HCT116 (cell line): Measurements from ENCODE around the gene HIGD2A. TPM values are rescaled to one million over a fixed set of nuclear protein-coding genes. Genes with fewer than 3 reads are reported as not detected.

Experiments used
- ATAC-seq: fragments of 200-7000 bp; cut with Tn5 transposase; 2 replicates; pipeline ENCODE4 v1.9.1; 2020; ENCODE audit warnings: mild to moderate bottlenecking, moderate library complexity
- BruUV-seq: library from RNA; stranded (reverse); fragments of 400-500 nt; replicated peaks from 2 replicates; lab custom pipeline; 2021; lab: Mats Ljungman, UMichigan
- CTCF ChIA-PET: fragments of 300-600 bp; sonication (Branson Sonifier 250); formaldehyde crosslinking; loops from one replicate; lab custom pipeline; 2021; ENCODE audit warnings: antibody characterized with exemption; lab: Charles Lee
- POLR2A ChIA-PET: fragments of 300-600, 350-600 bp; sonication (Branson Sonifier 250); formaldehyde crosslinking; loops from one replicate; lab custom pipeline; 2021; ENCODE audit warnings: antibody characterized with exemption; lab: Charles Lee
- RAD21 ChIA-PET, 2 experiments: fragments of 300-600 bp; sonication (Branson Sonifier 250); formaldehyde crosslinking; loops; one replicate each; lab custom pipeline; 2023; ENCODE audit warnings: low total read pairs in 2 of 2; ENCODE audit not compliant: uncharacterized antibody in 2 of 2, unreplicated experiment in 2 of 2, low non-redundant PET in 1 of 2; lab: Charles Lee
- DNase-seq: peaks from one replicate; pipeline ENCODE4 v3.0.0-alpha.2; 2010; ENCODE audit warnings: low read depth, low spot score
- H2AFZ ChIP-seq: fragments of 200-600 bp; shearing (Covaris generic), sonication (generic); 2 replicates; pipeline ENCODE4 v1.6.1; 2017; ENCODE audit warnings: low read depth, mixed run types, mixed read lengths, antibody characterized with exemption, low read length; ENCODE audit not compliant: poor library complexity, severe bottlenecking
- H3K27ac ChIP-seq: 2 replicates; pipeline ENCODE4 v1.5.1; 2012; ENCODE audit warnings: low read depth, low read length
- H3K27me3 ChIP-seq: fragments of 200-600 bp; sonication (generic); 2 replicates; pipeline ENCODE4 v1.6.1; 2016; ENCODE audit warnings: mixed run types, low read length, mixed read lengths; ENCODE audit not compliant: insufficient read depth
- H3K36me3 ChIP-seq, 2 experiments: fragments of 200-500 bp in 1 of 2; fragments of 200-600 bp in 1 of 2; sonication (Bioruptor generic) in 1 of 2; sonication (generic) in 1 of 2; 2 replicates each; pipeline versions ENCODE4 v1.5.1 to v1.6.1; 2014 to 2016; ENCODE audit warnings: low read length in 2 of 2, inconsistent platforms in 1 of 2, mixed read lengths in 1 of 2, mixed run types in 1 of 2; ENCODE audit not compliant: insufficient read depth in 2 of 2, control insufficient read depth in 1 of 2
- H3K4me1 ChIP-seq, 2 experiments: fragments of 200-600 bp in 1 of 2; sonication (generic) in 1 of 2; 2 replicates each; pipeline versions ENCODE4 v1.5.1 to v1.6.1; 2012 to 2017; ENCODE audit warnings: low read length in 2 of 2, inconsistent platforms in 1 of 2, mild to moderate bottlenecking in 1 of 2, mixed read lengths in 1 of 2, mixed run types in 1 of 2, moderate library complexity in 1 of 2; ENCODE audit not compliant: insufficient read depth in 2 of 2, control insufficient read depth in 1 of 2
- H3K4me2 ChIP-seq: fragments of 200-600 bp; sonication (generic); 2 replicates; pipeline ENCODE4 v1.6.1; 2017; ENCODE audit warnings: mixed run types, low read length, mixed read lengths
- H3K4me3 ChIP-seq, 2 experiments: fragments of 200-600 bp in 1 of 2; sonication (generic) in 1 of 2; replicated peaks in 1 of 2; 2 replicates each; pipeline ENCODE4 v1.5.1; 2011 to 2016; ENCODE audit warnings: low read length in 2 of 2, control low read depth in 1 of 2, low read depth in 1 of 2, mild to moderate bottlenecking in 1 of 2, mixed read lengths in 1 of 2, mixed run types in 1 of 2
- H3K79me2 ChIP-seq: fragments of 200-600 bp; sonication (generic); 2 replicates; pipeline ENCODE4 v1.6.1; 2017; ENCODE audit warnings: mild to moderate bottlenecking, mixed run types, low read length, moderate library complexity, mixed read lengths; ENCODE audit not compliant: insufficient read depth
- H3K9ac ChIP-seq: fragments of 200-600 bp; sonication (generic); 2 replicates; pipeline ENCODE4 v1.6.1; 2016; ENCODE audit warnings: low read length, mixed read lengths
- H3K9me2 ChIP-seq: fragments of 200-600 bp; sonication (generic), shearing (Covaris generic); 2 replicates; pipeline ENCODE4 v1.6.1; 2017; ENCODE audit warnings: mixed run types, mild to moderate bottlenecking, moderate library complexity; ENCODE audit not compliant: insufficient read depth
- H3K9me3 ChIP-seq, 2 experiments: fragments of 200-500 bp in 1 of 2; fragments of 200-600 bp in 1 of 2; sonication (Bioruptor generic) in 1 of 2; sonication (generic) in 1 of 2; 2 replicates each; pipeline ENCODE4 v1.6.1; 2014 to 2017; ENCODE audit warnings: low read length in 2 of 2, mixed read lengths in 2 of 2, inconsistent platforms in 1 of 2, low read depth in 1 of 2, mild to moderate bottlenecking in 1 of 2, mixed run types in 1 of 2, moderate library complexity in 1 of 2; ENCODE audit not compliant: control insufficient read depth in 1 of 2, insufficient read depth in 1 of 2
- H4K20me1 ChIP-seq: fragments of 200-600 bp; sonication (generic), shearing (Covaris generic); 2 replicates; pipeline ENCODE4 v1.6.1; 2017; ENCODE audit warnings: mixed run types, mild to moderate bottlenecking, moderate library complexity; ENCODE audit not compliant: insufficient read depth
- CBX3 ChIP-seq: IDR thresholded peaks from 2 replicates; pipeline ENCODE4 v1.6.1; 2012; ENCODE audit warnings: low read depth
- EGR1 ChIP-seq: IDR thresholded peaks from 2 replicates; pipeline ENCODE4 v1.6.1; 2012; ENCODE audit warnings: low read depth
- ELF1 ChIP-seq: IDR thresholded peaks from 2 replicates; pipeline ENCODE4 v1.6.1; 2012; ENCODE audit warnings: low read depth, borderline replicate concordance
- EZH2 ChIP-seq: fragments of 200-600 bp; sonication (generic); IDR thresholded peaks from 2 replicates; pipeline ENCODE4 v1.6.1; 2017; ENCODE audit warnings: antibody characterized with exemption, mixed run types
- FOSL1 ChIP-seq: IDR thresholded peaks from 2 replicates; pipeline ENCODE4 v1.6.1; 2012; ENCODE audit warnings: low read depth
- JUND ChIP-seq: IDR thresholded peaks from 2 replicates; pipeline ENCODE4 v1.6.1; 2012
- MAX ChIP-seq: IDR thresholded peaks from 2 replicates; pipeline ENCODE4 v1.6.1; 2012
- POLR2AphosphoS5 ChIP-seq: IDR thresholded peaks from 2 replicates; pipeline ENCODE4 v1.6.1; 2011; ENCODE audit warnings: mild to moderate bottlenecking, low read depth, low read length, moderate library complexity
- RAD21 ChIP-seq: IDR thresholded peaks from 2 replicates; pipeline ENCODE4 v1.6.1; 2012; ENCODE audit warnings: low read depth, mild to moderate bottlenecking
- REST ChIP-seq: IDR thresholded peaks from 2 replicates; pipeline ENCODE4 v1.6.1; 2012; ENCODE audit warnings: low read depth
- SIN3A ChIP-seq: IDR thresholded peaks from 2 replicates; pipeline ENCODE4 v1.6.1; 2012; ENCODE audit warnings: low read depth
- SRF ChIP-seq: IDR thresholded peaks from 2 replicates; pipeline ENCODE4 v1.6.1; 2012; ENCODE audit warnings: low read depth
- TCF7L2 ChIP-seq: IDR thresholded peaks from 2 replicates; pipeline ENCODE4 v1.7.0; 2011; ENCODE audit warnings: borderline replicate concordance, inconsistent platforms; ENCODE audit not compliant: insufficient read depth, insufficient read length; ENCODE audit errors: extremely low read depth
- YY1 ChIP-seq: IDR thresholded peaks from 2 replicates; pipeline ENCODE4 v1.6.1; 2011; ENCODE audit warnings: low read length, low read depth, moderate library complexity, mild to moderate bottlenecking; ENCODE audit not compliant: insufficient replicate concordance; ENCODE audit errors: extremely low read depth
- ZFX ChIP-seq: fragments of 450-650 bp; IDR thresholded peaks from 2 replicates; pipeline ENCODE4 v1.6.1; 2017
- ZNF274 ChIP-seq: fragments of 200-500 bp; sonication (Bioruptor generic); IDR thresholded peaks from 2 replicates; pipeline ENCODE4 v1.6.1; 2014; ENCODE audit warnings: mild to moderate bottlenecking, low read depth, low read length, inconsistent platforms
- intact Hi-C: fragments of 100-400 bp; cut with micrococcal nuclease; formaldehyde crosslinking; loops from 2 replicates; pipeline ENCODE4 v1.10.0; 2022
- total RNA-seq: library from RNA; stranded (reverse); gene quantifications from one replicate; pipeline ENCODE4 v1.2.1, GENCODE V29; 2021; ENCODE audit not compliant: unreplicated experiment
- TF ChIP-seq, protein P1 (sequence below): IDR thresholded peaks from 2 replicates; pipeline ENCODE4 v1.6.1; 2011; ENCODE audit warnings: mild to moderate bottlenecking, low read length, moderate library complexity; ENCODE audit not compliant: insufficient replicate concordance; ENCODE audit errors: extremely low read depth
- TF ChIP-seq, protein P2 (sequence below), 3 experiments: fragments of 200-600 bp in 1 of 3; sonication (generic) in 1 of 3; IDR thresholded peaks in 2 of 3; conservative IDR thresholded peaks in 1 of 3; 2 replicates each; pipeline ENCODE4 v1.5.1; 2012 to 2017; ENCODE audit warnings: low read depth in 2 of 3, low read length in 2 of 3, antibody characterized with exemption in 1 of 3, borderline replicate concordance in 1 of 3, control low read depth in 1 of 3, mild to moderate bottlenecking in 1 of 3, mixed read lengths in 1 of 3, mixed run types in 1 of 3, moderate library complexity in 1 of 3; ENCODE audit not compliant: insufficient read depth in 1 of 3
- TF ChIP-seq, protein P3 (sequence below): IDR thresholded peaks from 2 replicates; pipeline ENCODE4 v1.6.1; 2012

HIGD2A gene
- total RNA-seq, 1 experiment from 2014 or later: 130 TPM

DNA sequence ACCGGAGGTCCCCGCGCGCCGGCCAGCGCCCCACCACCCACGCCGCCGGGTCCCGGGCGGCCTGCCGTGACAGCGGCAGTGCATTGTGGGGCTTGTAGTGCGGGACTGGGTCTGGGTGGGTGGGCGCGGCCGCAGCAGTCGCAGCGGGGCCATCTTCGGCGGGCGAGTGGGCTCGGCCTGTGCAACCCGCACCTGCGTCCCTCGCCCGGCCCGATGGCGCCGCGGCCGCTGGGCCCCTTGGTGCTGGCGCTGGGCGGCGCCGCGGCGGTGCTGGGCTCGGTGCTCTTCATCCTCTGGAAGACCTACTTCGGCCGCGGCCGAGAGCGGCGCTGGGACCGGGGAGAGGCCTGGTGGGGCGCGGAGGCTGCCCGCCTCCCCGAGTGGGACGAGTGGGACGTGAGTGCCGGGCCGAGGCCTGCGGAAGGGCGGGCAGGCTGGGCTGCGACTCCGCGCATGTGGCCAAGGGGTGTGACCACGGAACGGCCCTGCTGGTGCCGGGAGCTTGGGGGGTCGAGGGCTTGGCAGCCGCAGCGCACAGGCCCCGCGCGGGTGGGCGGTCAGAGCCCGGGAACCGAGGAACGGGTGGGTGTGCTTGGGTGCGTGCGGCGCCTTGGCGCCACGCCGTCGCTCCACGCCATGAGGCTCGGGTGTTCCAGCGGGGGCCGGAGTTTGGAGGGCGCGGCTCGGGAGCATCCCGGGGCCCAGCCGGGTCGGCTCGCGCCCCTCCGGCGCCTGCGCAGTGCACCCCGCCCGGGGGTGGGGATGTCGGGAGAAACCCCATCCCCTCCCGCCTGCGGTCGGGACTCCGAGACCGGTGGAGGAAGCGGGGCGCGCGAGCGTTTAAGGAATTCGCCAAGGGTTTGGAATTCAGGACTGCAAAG is 23.0 kb upstream of the HIGD2A start, which contains the start of gene ARL10:
Gene ARL10, plus strand, starts transcription at position 137 of the 881 bp plus-strand sequence. Its CDS starts 77 bp downstream, at position 214.
- peaks cover 9 to 21% of the 10 kb centered on the region in 2 experiments for H3K4me1 ChIP-seq
- TF ChIP-seq SIN3A (no peak), EGR1 (no peak), YY1 (no peak), ELF1 (no peak), CBX3 (no peak), EZH2 (no peak), JUND (no peak), ZFX (no peak), ZNF274 (no peak), MAX (no peak), FOSL1 (no peak), REST (no peak), TCF7L2 (no peak), POLR2AphosphoS5 (no peak), RAD21 (no peak), SRF (no peak)
- TF ChIP-seq, protein P1, sequence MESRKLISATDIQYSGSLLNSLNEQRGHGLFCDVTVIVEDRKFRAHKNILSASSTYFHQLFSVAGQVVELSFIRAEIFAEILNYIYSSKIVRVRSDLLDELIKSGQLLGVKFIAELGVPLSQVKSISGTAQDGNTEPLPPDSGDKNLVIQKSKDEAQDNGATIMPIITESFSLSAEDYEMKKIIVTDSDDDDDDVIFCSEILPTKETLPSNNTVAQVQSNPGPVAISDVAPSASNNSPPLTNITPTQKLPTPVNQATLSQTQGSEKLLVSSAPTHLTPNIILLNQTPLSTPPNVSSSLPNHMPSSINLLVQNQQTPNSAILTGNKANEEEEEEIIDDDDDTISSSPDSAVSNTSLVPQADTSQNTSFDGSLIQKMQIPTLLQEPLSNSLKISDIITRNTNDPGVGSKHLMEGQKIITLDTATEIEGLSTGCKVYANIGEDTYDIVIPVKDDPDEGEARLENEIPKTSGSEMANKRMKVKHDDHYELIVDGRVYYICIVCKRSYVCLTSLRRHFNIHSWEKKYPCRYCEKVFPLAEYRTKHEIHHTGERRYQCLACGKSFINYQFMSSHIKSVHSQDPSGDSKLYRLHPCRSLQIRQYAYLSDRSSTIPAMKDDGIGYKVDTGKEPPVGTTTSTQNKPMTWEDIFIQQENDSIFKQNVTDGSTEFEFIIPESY: no peak
- TF ChIP-seq, protein P2, sequence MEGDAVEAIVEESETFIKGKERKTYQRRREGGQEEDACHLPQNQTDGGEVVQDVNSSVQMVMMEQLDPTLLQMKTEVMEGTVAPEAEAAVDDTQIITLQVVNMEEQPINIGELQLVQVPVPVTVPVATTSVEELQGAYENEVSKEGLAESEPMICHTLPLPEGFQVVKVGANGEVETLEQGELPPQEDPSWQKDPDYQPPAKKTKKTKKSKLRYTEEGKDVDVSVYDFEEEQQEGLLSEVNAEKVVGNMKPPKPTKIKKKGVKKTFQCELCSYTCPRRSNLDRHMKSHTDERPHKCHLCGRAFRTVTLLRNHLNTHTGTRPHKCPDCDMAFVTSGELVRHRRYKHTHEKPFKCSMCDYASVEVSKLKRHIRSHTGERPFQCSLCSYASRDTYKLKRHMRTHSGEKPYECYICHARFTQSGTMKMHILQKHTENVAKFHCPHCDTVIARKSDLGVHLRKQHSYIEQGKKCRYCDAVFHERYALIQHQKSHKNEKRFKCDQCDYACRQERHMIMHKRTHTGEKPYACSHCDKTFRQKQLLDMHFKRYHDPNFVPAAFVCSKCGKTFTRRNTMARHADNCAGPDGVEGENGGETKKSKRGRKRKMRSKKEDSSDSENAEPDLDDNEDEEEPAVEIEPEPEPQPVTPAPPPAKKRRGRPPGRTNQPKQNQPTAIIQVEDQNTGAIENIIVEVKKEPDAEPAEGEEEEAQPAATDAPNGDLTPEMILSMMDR (IDR thresholded peaks at IDR 0.05 in 2 of 3, conservative IDR thresholded peaks at IDR 0.05 in 1 of 3; ENCODE audit: borderline replicate concordance in 1 of 3, insufficient read depth in 1 of 3, low read depth in 2 of 3, low read length in 2 of 3): no peak
- TF ChIP-seq, protein P3, sequence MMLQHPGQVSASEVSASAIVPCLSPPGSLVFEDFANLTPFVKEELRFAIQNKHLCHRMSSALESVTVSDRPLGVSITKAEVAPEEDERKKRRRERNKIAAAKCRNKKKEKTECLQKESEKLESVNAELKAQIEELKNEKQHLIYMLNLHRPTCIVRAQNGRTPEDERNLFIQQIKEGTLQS: no peak

More for the DNA sequence above, 23.0 kb upstream of the HIGD2A start, which contains the start of gene ARL10:
- H2AFZ ChIP-seq: no peak within 1 kb of the TSS
- ChIA-PET CTCF (no interaction called here), POLR2A (no interaction called here), RAD21 (no interaction called here)
- no peak within 1 kb of the TSS for H3K4me2 ChIP-seq
- no TSS peak for BruUV-seq
- H3K79me2 ChIP-seq: peaks cover 9% of the 10 kb centered on the region
- ATAC-seq (no peak), DNase-seq (no peak)
- H3K27ac ChIP-seq: no peak within 1 kb of the TSS
- no peaks in the 10 kb centered on the region for H3K27me3 ChIP-seq
- no peaks in the 10 kb centered on the region for H3K9me3 ChIP-seq
- H3K36me3 ChIP-seq: no peaks in the 10 kb centered on the region
- no peak within 1 kb of the TSS for H3K4me3 ChIP-seq
- intact Hi-C loops: no loop called here
- no peaks in the 10 kb centered on the region for H4K20me1 ChIP-seq
- no peak within 1 kb of the TSS for H3K9ac ChIP-seq
- no peaks in the 10 kb centered on the region for H3K9me2 ChIP-seq
